Mesenteric fat pad (tissue), 1 donor: Measurements from ENCODE around the gene SYT15. TPM values are rescaled to one million over a fixed set of nuclear protein-coding genes. Genes with fewer than 3 reads are reported as not detected.

Experiments used
- total RNA-seq: library from RNA; stranded (reverse); fragmentation: NEBNext Ultra II Directional; extraction: Animal tissue kit (Norgen Biotek cat#: 25700); gene quantifications from one replicate; pipeline ENCODE4 v1.2.1, GENCODE V29; 2021
- donor health status: DM: yes; HTN: yes; CAD: no.

The SYT15 gene
- total RNA-seq, 1 donor from 2014 or later: 6.3 TPM

Other genes starting within 250 kb of the SYT15 start
- not detected for gene ANXA8L1, start 203.4 kb upstream of the SYT15 start, total RNA-seq
- not detected for gene NPY4R, start 113.2 kb upstream of the SYT15 start, total RNA-seq
- gene GPRIN2, start 22.5 kb upstream of the SYT15 start, total RNA-seq: not detected